CD4-positive, CD25-positive, alpha-beta regulatory T cell (primary cell): ENCODE measurements around the gene EME2. TPM values are rescaled to one million over a fixed set of nuclear protein-coding genes. Genes with fewer than 3 reads are reported as not detected.
A peak's percentile ranks its signal among the peaks of the same experiment; 100 is the strongest.

Source experiments
- ATAC-seq, 2 donors: fragments of 150-1000 bp; cut with Tn5 transposase; one replicate each; pipeline ENCODE4 v1.10.0; 2021; ENCODE audit warnings: low read depth in 2 of 2, moderate number of reproducible peaks in 2 of 2, moderate library complexity in 1 of 2
- DNase-seq, 3 donors: peaks; one replicate each; pipeline versions ENCODE4 v3.0.0 to v3.0.0-alpha.2; 2012 to 2022; ENCODE audit warnings: mixed read lengths in 1 of 3
- H3K27ac ChIP-seq: one replicate; pipeline ENCODE4 v1.7.0; 2013; ENCODE audit warnings: mild to moderate bottlenecking, low read length; ENCODE audit not compliant: insufficient read depth, poor library complexity, severe bottlenecking
- H3K27me3 ChIP-seq: one replicate; pipeline ENCODE4 v1.7.0; 2013; ENCODE audit warnings: low read length; ENCODE audit not compliant: control insufficient read depth, insufficient read depth
- H3K36me3 ChIP-seq: one replicate; pipeline ENCODE4 v1.7.0; 2013; ENCODE audit warnings: mild to moderate bottlenecking, low read length, moderate library complexity; ENCODE audit not compliant: control insufficient read depth, insufficient read depth
- H3K4me1 ChIP-seq: 2 replicates; pipeline ENCODE4 v1.7.0; 2013; ENCODE audit warnings: mild to moderate bottlenecking, low read length; ENCODE audit not compliant: insufficient read depth, control insufficient read depth, poor library complexity, severe bottlenecking
- H3K4me3 ChIP-seq: one replicate; pipeline ENCODE4 v1.7.0; 2013; ENCODE audit warnings: low read depth, mild to moderate bottlenecking, low read length, moderate library complexity
- H3K9me3 ChIP-seq, 2 experiments: 1 replicate in 1 of 2; 2 replicates in 1 of 2; pipeline ENCODE4 v1.7.0; 2013; ENCODE audit warnings: low read length in 2 of 2, mild to moderate bottlenecking in 1 of 2, moderate library complexity in 1 of 2; ENCODE audit not compliant: control insufficient read depth in 2 of 2
- H3K27ac Mint-ChIP-seq, 3 donors: one replicate each; pipeline ENCODE4 v1.8.0; 2020 to 2022; ENCODE audit warnings: mild to moderate bottlenecking in 3 of 3, mixed read lengths in 3 of 3, moderate library complexity in 2 of 3
- H3K27me3 Mint-ChIP-seq: one replicate; pipeline ENCODE4 v1.8.0; 2022; ENCODE audit warnings: mild to moderate bottlenecking, mixed read lengths
- H3K36me3 Mint-ChIP-seq: one replicate; pipeline ENCODE4 v1.8.0; 2020; ENCODE audit warnings: mixed read lengths
- H3K4me1 Mint-ChIP-seq, 4 donors: one replicate each; pipeline ENCODE4 v1.8.0; 2020 to 2022; ENCODE audit warnings: mixed read lengths in 4 of 4, mild to moderate bottlenecking in 1 of 4
- H3K4me3 Mint-ChIP-seq, 4 donors: one replicate each; pipeline ENCODE4 v1.8.0; 2020 to 2022; ENCODE audit warnings: mild to moderate bottlenecking in 4 of 4, mixed read lengths in 4 of 4, moderate library complexity in 3 of 4
- H3K9me3 Mint-ChIP-seq, 7 donors: one replicate each; pipeline ENCODE4 v1.8.0; 2020 to 2022; ENCODE audit warnings: mixed read lengths in 7 of 7, mild to moderate bottlenecking in 3 of 7, moderate library complexity in 2 of 7
- polyA plus RNA-seq, 4 donors: library from polyadenylated mRNA; unstranded; fragments of 300-500 nt; fragmentation: Illumina TruSeq; gene quantifications; one replicate each; pipeline ENCODE4 v1.2.3, GENCODE V29; 2021
- total RNA-seq: library from RNA; stranded (reverse); gene quantifications from one replicate; pipeline ENCODE4 v1.2.3, GENCODE V29; 2022

Gene EME2
- total and polyA plus RNA-seq, 5 donors from 2014 or later: 0.57 to 19.0 (median 0.69) TPM

DNA sequence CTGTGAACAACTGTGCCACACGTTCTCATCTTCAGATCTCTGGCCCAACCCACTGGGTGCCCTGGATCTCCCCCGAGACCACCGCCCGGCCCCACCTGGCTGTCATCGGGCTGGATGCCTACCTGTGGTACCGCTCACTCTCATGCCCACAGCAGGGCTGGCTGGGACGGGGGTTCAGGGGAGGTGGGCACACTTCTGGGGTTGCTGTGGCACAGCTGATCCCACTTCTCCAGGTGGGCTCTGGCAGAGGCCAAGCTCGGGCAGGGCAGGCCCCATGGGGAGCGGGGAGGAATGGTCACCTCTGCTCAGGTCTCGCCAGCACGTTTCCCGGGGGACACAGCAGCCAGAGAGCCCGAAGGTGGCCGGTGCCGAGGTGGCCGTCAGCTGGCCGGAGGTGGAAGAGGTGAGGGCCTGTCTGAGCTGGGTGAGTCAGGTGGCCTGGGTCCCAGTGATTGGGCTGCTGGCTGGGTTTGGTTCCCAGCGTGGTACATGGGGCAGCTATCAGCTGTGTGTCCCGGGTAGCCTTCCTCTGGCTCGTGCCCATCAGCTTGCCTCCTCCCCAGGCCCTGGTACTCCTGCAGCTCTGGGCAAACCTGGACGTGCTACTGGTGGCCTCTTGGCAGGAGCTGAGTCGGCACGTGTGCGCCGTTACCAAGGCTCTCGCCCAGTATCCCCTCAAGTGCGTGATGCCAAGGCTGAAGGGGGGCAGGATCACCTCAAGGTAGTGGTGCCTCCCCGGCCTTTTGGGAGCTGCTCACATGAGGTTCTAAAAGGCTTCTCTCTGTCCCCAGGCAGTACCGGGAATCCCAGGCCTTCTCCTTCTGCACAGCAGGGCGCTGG lies 2.6 kb downstream of the EME2 start:
- ATAC-seq (no peak), DNase-seq (no peak)
- Histone ChIP-seq H3K27ac (no peak overlapping the region), H3K9me3 (no peaks in the 10 kb centered on the region), H3K36me3 (peaks cover 17% of the 10 kb centered on the region), H3K4me3 (no peak overlapping the region), H3K27me3 (no peaks in the 10 kb centered on the region), H3K4me1 (peaks cover 38% of the 10 kb centered on the region)
- Mint-ChIP-seq H3K4me1 (peaks cover 0 to 16% (median 1%) of the 10 kb centered on the region in 4 donors), H3K9me3 (no peaks in the 10 kb centered on the region), H3K36me3 (no peaks in the 10 kb centered on the region), H3K27me3 (no peaks in the 10 kb centered on the region), H3K4me3 (peak overlapping the region; percentile 41 to 97 (median 78)), H3K27ac (peak overlapping the region in 1 of 3 donors; percentile 32)

DNA sequence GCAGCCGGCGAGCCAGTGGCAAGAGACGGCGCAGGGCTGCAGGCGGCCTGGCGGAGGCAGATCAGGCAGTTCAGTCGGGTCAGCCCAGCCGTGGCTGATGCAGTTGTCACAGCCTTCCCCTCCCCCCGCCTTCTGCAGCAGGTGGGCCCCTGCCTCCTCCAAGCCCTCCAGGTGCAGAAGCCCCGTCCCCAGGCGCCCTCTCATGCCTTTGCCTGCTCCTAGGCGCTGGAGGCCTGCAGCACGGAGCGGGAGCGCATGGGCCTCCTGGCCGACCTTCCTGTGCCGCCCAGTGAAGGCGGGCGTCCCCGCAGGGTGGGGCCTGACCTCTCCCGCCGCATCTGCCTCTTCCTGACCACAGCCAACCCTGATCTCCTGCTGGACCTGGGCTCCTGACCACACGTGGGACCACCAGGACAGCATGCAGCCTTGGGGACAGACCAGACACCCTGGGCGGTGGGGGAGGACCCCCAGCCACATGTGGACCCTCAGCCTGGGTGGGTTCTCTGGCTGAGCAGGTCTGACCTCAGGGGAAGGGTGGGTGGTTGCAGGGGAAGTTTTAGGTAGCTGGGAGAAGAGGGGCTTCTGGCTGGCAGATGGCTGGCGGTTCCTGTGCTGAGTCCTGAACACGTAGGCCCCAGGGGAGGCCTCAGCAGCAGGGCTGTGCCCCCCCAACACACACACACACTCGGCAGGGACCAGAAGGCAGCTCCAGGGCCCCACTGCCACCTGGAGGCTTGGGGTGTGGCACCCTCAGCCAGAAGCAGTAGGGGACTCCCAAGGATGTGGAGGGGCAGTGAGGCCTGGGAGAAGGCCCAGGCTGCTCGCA lies 3.4 kb downstream of the EME2 start:
- H3K27ac Mint-ChIP-seq: no peak overlapping the region
- H3K36me3 Mint-ChIP-seq: no peaks in the 10 kb centered on the region
- no peaks in the 10 kb centered on the region for H3K9me3 Mint-ChIP-seq
- H3K9me3 ChIP-seq: no peaks in the 10 kb centered on the region
- no peak for ATAC-seq
- H3K4me1 ChIP-seq: peaks cover 33% of the 10 kb centered on the region
- peaks cover 19% of the 10 kb centered on the region for H3K36me3 ChIP-seq
- H3K4me1 Mint-ChIP-seq: peaks cover 0 to 18% (median 1%) of the 10 kb centered on the region in 4 donors
- H3K27me3 Mint-ChIP-seq: no peaks in the 10 kb centered on the region
- DNase-seq: no peak
- no peak overlapping the region for H3K27ac ChIP-seq
- H3K27me3 ChIP-seq: no peaks in the 10 kb centered on the region
- no peak overlapping the region for H3K4me3 ChIP-seq
- H3K4me3 Mint-ChIP-seq: peak overlapping the region in 1 of 4 donors; percentile 41

DNA sequence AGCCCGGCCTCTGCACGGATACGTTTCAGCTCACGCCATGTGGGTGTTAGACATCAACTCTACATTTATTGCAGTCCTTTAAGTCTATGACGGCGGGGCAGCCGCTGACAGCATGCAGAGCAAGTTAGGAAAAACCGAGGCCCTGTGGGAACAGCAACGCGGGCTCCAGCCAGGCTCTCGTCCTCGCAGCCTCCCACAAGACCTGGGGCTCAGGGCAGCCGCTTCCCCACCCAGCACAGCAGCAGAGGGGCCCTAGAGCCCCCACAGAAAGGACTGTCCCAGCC lies 4.0 kb downstream of the EME2 start:
- no peak overlapping the region for H3K27ac Mint-ChIP-seq
- DNase-seq: no peak
- Histone ChIP-seq H3K36me3 (peaks cover 19% of the 10 kb centered on the region), H3K27ac (no peak overlapping the region), H3K4me1 (peaks cover 38% of the 10 kb centered on the region), H3K27me3 (no peaks in the 10 kb centered on the region), H3K4me3 (no peak overlapping the region), H3K9me3 (no peaks in the 10 kb centered on the region)
- peaks cover 0 to 24% (median 1%) of the 10 kb centered on the region in 4 donors for H3K4me1 Mint-ChIP-seq
- H3K4me3 Mint-ChIP-seq: no peak overlapping the region
- H3K36me3 Mint-ChIP-seq: no peaks in the 10 kb centered on the region
- H3K9me3 Mint-ChIP-seq: no peaks in the 10 kb centered on the region
- H3K27me3 Mint-ChIP-seq: no peaks in the 10 kb centered on the region
- ATAC-seq: no peak

DNA sequence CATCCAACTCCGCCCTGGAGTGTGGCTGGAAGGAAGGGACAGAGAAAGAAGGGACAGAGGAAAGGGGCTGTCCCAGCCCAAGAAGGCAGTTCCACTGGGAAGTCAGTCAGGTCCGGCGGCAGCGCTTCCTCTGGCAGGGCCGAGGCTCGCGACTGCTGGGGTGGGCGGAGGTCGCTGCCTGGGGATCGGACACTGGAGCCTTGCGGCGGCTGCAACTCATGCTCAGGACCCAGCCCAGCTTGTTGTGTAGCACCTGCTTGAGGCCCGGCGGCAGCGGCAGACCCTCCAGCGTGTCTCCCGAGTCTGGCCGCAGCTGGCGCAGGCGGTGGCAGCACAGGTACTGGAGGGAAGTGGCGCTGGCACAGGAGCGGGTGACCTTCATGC lies 4.4 kb downstream of the EME2 start:
- Histone ChIP-seq H3K36me3 (peaks cover 19% of the 10 kb centered on the region), H3K27ac (no peak overlapping the region), H3K27me3 (no peaks in the 10 kb centered on the region), H3K9me3 (no peaks in the 10 kb centered on the region), H3K4me3 (no peak overlapping the region), H3K4me1 (peaks cover 39% of the 10 kb centered on the region)
- Mint-ChIP-seq H3K9me3 (no peaks in the 10 kb centered on the region), H3K4me1 (peaks cover 0 to 24% (median 2%) of the 10 kb centered on the region in 4 donors), H3K27me3 (no peaks in the 10 kb centered on the region), H3K36me3 (no peaks in the 10 kb centered on the region), H3K4me3 (no peak overlapping the region), H3K27ac (no peak overlapping the region)
- no peak for ATAC-seq
- DNase-seq: no peak

DNA sequence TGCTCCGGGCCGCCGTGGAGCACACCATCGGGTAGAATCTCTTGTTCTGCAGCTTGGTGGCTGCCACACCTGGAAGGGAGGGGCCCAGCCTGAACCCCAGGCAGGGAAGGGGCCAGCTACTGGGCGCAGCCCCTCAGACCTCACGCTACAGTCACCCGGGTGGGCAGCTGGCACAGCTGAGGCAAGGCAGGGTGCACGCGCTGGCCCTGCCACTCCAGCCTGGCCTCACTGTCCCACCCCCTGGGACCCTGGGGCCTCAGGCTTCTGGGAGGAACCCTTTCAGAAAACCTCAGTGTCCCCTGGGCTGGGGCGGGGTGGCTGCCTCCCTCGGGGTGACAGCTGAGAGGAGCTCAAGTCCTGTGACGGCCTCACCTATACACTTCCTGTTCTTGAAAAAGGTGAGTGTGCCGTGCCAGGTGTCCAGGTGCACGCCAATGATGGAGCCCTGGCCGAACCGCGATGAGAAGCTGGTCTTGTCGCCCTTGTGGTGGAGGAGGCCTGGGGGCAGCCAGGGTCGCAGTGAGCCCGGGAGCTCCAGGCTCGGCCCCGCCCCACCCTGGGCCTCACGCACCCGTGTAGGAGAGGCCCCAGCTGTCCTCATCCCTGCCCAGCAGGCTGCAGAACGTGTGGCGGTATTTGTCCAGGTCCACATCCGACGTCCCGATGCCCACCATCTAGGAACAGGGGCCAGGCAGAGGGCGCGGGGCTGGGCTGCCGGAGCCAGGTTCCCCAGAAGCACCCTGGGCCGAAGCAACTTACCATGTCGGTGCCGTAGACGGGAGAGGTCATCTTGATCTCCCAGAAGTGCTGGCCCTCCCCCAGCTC lies 5.0 kb downstream of the EME2 start:
- Mint-ChIP-seq H3K4me1 (peaks cover 0 to 21% (median under 1%) of the 10 kb centered on the region in 4 donors), H3K36me3 (no peaks in the 10 kb centered on the region), H3K27ac (no peak overlapping the region), H3K27me3 (no peaks in the 10 kb centered on the region), H3K9me3 (no peaks in the 10 kb centered on the region), H3K4me3 (no peak overlapping the region)
- Histone ChIP-seq H3K4me1 (peaks cover 34% of the 10 kb centered on the region), H3K27ac (no peak overlapping the region), H3K4me3 (no peak overlapping the region), H3K36me3 (peaks cover 19% of the 10 kb centered on the region), H3K9me3 (no peaks in the 10 kb centered on the region), H3K27me3 (no peaks in the 10 kb centered on the region)
- DNase-seq (no peak), ATAC-seq (no peak)

DNA sequence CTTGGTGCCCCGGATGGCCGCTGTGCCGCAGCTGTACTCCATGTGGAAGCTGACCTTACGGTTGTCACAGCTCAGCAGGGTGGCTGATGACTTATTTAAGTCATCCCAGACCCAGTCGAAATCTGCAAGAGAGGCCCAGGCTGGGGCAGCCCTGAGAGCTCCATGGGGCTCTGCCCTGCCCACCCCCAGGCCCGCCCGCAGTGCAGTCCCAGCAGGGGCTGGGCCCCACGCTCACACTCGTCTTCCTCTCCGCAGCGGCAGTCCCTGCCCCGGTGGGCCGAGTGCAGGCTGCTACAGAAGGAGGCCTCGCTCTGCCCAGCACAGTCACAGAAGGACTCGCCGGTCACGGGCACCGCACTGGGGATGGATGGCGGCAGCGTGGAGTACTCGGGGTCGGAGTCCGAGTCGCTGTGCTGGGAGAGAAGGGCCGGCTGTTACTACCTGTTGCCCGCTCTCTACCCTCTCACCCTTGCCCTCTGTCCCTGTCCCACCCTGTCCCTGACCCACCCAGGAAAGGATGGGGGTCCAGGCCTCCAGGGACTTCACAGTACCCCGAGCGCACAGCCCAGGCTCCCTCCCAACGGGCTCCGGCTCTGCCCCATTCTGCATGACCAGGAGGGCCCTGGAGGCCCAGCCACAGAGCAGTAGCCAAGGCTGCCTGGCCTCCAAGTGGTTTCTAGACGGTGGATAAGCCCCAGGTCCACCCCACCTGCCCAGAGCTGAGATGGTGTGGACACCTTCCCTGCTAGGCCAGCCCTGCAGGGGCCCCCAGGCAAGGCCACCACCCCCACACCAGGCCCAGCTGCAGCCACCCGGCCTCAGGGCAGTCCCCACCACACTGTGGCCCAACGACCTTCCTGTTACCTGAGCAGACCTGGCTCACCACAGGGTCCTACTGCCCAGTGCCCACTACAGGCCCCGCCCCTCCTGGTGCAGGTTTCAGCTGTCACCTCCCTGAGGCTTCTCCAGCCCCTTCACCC lies 5.9 kb downstream of the EME2 start:
- H3K4me1 ChIP-seq: peaks cover 38% of the 10 kb centered on the region
- DNase-seq: no peak
- H3K36me3 Mint-ChIP-seq: no peaks in the 10 kb centered on the region
- H3K9me3 ChIP-seq: no peaks in the 10 kb centered on the region
- peak overlapping the region in 1 of 4 donors; percentile 64 for H3K4me3 Mint-ChIP-seq
- H3K27ac ChIP-seq: no peak overlapping the region
- H3K4me3 ChIP-seq: no peak overlapping the region
- H3K27me3 Mint-ChIP-seq: no peaks in the 10 kb centered on the region
- H3K4me1 Mint-ChIP-seq: peaks cover 0 to 28% (median 4%) of the 10 kb centered on the region in 4 donors
- H3K36me3 ChIP-seq: peaks cover 19% of the 10 kb centered on the region
- H3K9me3 Mint-ChIP-seq: no peaks in the 10 kb centered on the region
- no peak overlapping the region for H3K27ac Mint-ChIP-seq
- no peak for ATAC-seq
- no peaks in the 10 kb centered on the region for H3K27me3 ChIP-seq
